Naive B cell (primary cell): Measurements from ENCODE around the gene ARL4C. TPM values are rescaled to one million over a fixed set of nuclear protein-coding genes. Genes with fewer than 3 reads are reported as not detected.
A peak's percentile ranks its signal among the peaks of the same experiment; 100 is the strongest.

Experiments
- ATAC-seq, 2 donors: fragments of 150-1000 bp; cut with Tn5 transposase; 2 replicates each; pipeline ENCODE4 v1.10.0; 2021; ENCODE audit warnings: low read depth in 2 of 2, mild to moderate bottlenecking in 2 of 2, moderate library complexity in 2 of 2
- DNase-seq: peaks from one replicate; pipeline ENCODE4 v3.0.0; 2022
- H3K27ac Mint-ChIP-seq, 6 donors: one replicate each; pipeline ENCODE4 v1.8.0; 2020 to 2022; ENCODE audit warnings: mild to moderate bottlenecking in 6 of 6, mixed read lengths in 6 of 6, moderate library complexity in 5 of 6, inconsistent platforms in 2 of 6
- H3K27me3 Mint-ChIP-seq, 3 donors: one replicate each; pipeline ENCODE4 v1.8.0; 2021 to 2022; ENCODE audit warnings: mixed read lengths in 3 of 3, mild to moderate bottlenecking in 1 of 3
- H3K36me3 Mint-ChIP-seq, 2 donors: one replicate each; pipeline ENCODE4 v1.8.0; 2020 to 2022; ENCODE audit warnings: mixed read lengths in 2 of 2, inconsistent platforms in 1 of 2, mild to moderate bottlenecking in 1 of 2
- H3K4me1 Mint-ChIP-seq, 3 donors: one replicate each; pipeline ENCODE4 v1.8.0; 2020 to 2022; ENCODE audit warnings: mixed read lengths in 3 of 3, inconsistent platforms in 1 of 3, mild to moderate bottlenecking in 1 of 3, moderate library complexity in 1 of 3
- H3K4me3 Mint-ChIP-seq, 8 donors: one replicate each; pipeline ENCODE4 v1.8.0; 2020 to 2022; ENCODE audit warnings: mild to moderate bottlenecking in 8 of 8, mixed read lengths in 8 of 8, moderate library complexity in 8 of 8, inconsistent platforms in 2 of 8
- H3K9me3 Mint-ChIP-seq, 7 donors: one replicate each; pipeline ENCODE4 v1.8.0; 2020 to 2022; ENCODE audit warnings: mixed read lengths in 7 of 7, mild to moderate bottlenecking in 5 of 7, inconsistent platforms in 2 of 7, moderate library complexity in 1 of 7
- polyA plus RNA-seq, 6 donors: library from polyadenylated mRNA; unstranded; fragments of 300-500 nt; fragmentation: Illumina TruSeq; gene quantifications; one replicate each; pipeline ENCODE4 v1.2.3, GENCODE V29; 2021; ENCODE audit warnings: low read depth in 6 of 6

The ARL4C gene
- polyA plus RNA-seq, 6 donors from 2014 or later: 18.2 to 37.1 (median 28.5) TPM

DNA sequence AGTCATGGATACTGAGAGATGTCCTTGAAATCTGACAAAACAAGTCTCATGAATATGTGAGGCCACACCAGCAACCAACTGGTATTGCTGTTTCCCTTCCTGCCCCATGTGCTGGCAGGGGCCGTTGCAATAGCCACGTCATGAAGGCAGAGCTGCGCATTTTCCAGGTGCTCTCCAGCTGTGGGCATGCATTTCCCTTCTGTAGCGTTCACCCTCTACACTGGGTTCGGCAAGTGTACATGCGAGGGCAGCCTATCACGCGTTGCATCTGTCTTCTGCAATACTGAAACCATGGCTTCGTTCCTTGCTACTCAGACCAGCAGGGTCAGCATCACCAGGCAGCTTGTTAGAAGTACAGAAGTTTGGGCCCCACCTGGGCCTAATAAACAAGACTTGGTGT lies 17.4 kb downstream of the ARL4C start:
- Mint-ChIP-seq H3K9me3 (no peaks in the 10 kb centered on the region), H3K4me1 (peaks cover 23 to 29% (median 25%) of the 10 kb centered on the region in 3 donors), H3K27ac (no peak overlapping the region), H3K4me3 (no peak overlapping the region), H3K36me3 (no peaks in the 10 kb centered on the region), H3K27me3 (peaks cover 0 to 4% (median 0%) of the 10 kb centered on the region in 3 donors)
- DNase-seq (no peak), ATAC-seq (no peak)

- peaks cover 0 to 3% (median 0%) of the 10 kb centered on the region in 7 donors for H3K9me3 Mint-ChIP-seq
- DNase-seq (no peak), ATAC-seq (no peak)
- peaks cover 0 to 4% (median 4%) of the 10 kb centered on the region in 3 donors for H3K27me3 Mint-ChIP-seq
- H3K27ac Mint-ChIP-seq: peak overlapping the region in 2 of 6 donors; percentile 30 to 54
- no peak overlapping the region for H3K4me3 Mint-ChIP-seq
- no peaks in the 10 kb centered on the region for H3K36me3 Mint-ChIP-seq
- H3K4me1 Mint-ChIP-seq: peaks cover 12 to 23% (median 14%) of the 10 kb centered on the region in 3 donors
These were observed 18.6 kb downstream of the ARL4C start for GRCh38 chr2:234478121-234478858.

DNA sequence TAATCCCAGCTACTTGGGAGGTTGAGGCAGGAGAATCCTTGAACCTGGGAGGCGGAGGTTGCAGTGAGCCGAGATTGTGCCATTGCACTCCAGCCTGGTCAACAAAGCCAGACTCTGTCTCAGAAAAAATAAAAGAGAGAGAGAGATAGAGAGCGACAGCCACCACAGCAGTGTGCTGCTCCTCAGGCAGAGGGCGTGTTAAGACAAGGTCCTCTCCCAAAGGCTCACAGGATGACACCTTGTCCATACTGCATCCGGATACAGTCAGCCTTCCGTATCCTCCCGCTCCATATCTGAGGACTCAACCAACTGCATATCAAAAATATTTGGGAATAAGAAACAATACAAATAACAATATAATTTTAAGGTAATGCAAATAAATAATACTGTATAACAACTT lies 20.1 kb downstream of the ARL4C start:
- no peak overlapping the region for H3K4me3 Mint-ChIP-seq
- no peak for DNase-seq
- no peaks in the 10 kb centered on the region for H3K36me3 Mint-ChIP-seq
- ATAC-seq: no peak
- H3K9me3 Mint-ChIP-seq: peaks cover 0 to 3% (median 0%) of the 10 kb centered on the region in 7 donors
- no peak overlapping the region for H3K27ac Mint-ChIP-seq
- peaks cover 0 to 6% (median 4%) of the 10 kb centered on the region in 3 donors for H3K27me3 Mint-ChIP-seq
- H3K4me1 Mint-ChIP-seq: peaks cover 5 to 12% (median 11%) of the 10 kb centered on the region in 3 donors

- Mint-ChIP-seq H3K27ac (no peak overlapping the region), H3K27me3 (peaks cover 0 to 6% (median 4%) of the 10 kb centered on the region in 3 donors), H3K36me3 (no peaks in the 10 kb centered on the region), H3K4me1 (peaks cover 5 to 12% (median 11%) of the 10 kb centered on the region in 3 donors), H3K9me3 (peaks cover 0 to 4% (median 0%) of the 10 kb centered on the region in 7 donors), H3K4me3 (no peak overlapping the region)
- no peak for ATAC-seq
- DNase-seq: no peak
These were observed 22.2 kb downstream of the ARL4C start for GRCh38 chr2:234474654-234475053.

DNA sequence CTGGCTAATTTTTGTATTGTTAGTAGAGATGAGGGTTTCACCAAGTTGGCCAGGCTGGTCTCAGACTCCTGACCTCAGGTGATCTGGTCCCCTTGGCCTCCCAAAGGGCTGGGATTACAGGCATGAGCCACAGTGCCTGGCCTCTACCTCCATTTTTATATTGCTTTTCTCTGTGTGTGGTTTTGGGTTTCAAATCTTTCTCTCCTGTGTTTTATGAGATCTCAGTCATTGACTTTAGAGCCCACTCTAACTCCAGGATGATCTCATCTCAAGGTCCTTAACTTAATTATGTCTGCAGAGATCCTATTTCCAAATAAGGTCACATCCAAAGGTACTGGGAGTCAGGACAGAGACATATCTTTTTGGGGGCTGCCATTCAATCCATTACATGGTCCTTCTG lies 24.7 kb downstream of the ARL4C start:
- H3K4me1 Mint-ChIP-seq: peaks cover 5 to 11% (median 6%) of the 10 kb centered on the region in 3 donors
- no peak for ATAC-seq
- peaks cover 0 to 4% (median 0%) of the 10 kb centered on the region in 7 donors for H3K9me3 Mint-ChIP-seq
- H3K36me3 Mint-ChIP-seq: no peaks in the 10 kb centered on the region
- no peak for DNase-seq
- H3K27me3 Mint-ChIP-seq: peaks cover 8 to 12% (median 10%) of the 10 kb centered on the region in 3 donors
- no peak overlapping the region for H3K4me3 Mint-ChIP-seq
- H3K27ac Mint-ChIP-seq: no peak overlapping the region

- Mint-ChIP-seq H3K27ac (no peak overlapping the region), H3K27me3 (peaks cover 8 to 17% (median 10%) of the 10 kb centered on the region in 3 donors), H3K36me3 (no peaks in the 10 kb centered on the region), H3K4me3 (no peak overlapping the region), H3K9me3 (peaks cover 0 to 4% (median 0%) of the 10 kb centered on the region in 7 donors), H3K4me1 (peaks cover 5 to 12% (median 6%) of the 10 kb centered on the region in 3 donors)
- ATAC-seq (no peak), DNase-seq (no peak)
These were observed 26.9 kb downstream of the ARL4C start for GRCh38 chr2:234469972-234470371.

DNA sequence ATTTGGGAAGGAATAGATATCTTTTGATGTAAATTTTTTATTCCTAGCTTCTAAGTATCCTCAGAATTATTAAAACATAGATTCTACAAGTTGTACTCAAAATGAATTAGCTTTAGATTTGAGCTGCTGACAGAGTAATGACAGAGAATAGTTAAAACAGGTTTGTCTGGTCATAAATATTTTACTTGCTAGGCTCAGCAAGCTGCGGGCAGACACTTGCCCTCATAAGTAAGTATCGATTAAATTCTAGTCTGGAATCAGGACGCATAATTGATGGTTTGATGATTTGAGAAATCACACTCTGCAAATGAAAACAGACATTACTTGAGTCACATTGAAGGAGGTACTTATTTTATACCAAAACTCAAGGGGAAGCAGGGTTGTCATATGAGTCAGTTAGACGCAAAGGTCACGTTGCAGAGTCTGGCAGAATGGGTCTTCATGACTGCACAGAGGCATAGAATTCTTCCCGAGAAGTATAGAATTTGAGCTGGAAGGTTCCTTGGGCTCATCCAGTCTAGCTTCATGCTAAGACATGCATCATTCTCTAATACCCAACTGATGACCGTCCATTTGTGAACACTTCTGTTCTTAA lies 27.5 kb downstream of the ARL4C start:
- no peak overlapping the region for H3K4me3 Mint-ChIP-seq
- peaks cover 0 to 4% (median 0%) of the 10 kb centered on the region in 7 donors for H3K9me3 Mint-ChIP-seq
- H3K4me1 Mint-ChIP-seq: peaks cover under 1 to 9% (median 8%) of the 10 kb centered on the region in 3 donors
- DNase-seq (no peak), ATAC-seq (no peak)
- no peak overlapping the region for H3K27ac Mint-ChIP-seq
- peaks cover 8 to 17% (median 10%) of the 10 kb centered on the region in 3 donors for H3K27me3 Mint-ChIP-seq
- no peaks in the 10 kb centered on the region for H3K36me3 Mint-ChIP-seq

- Mint-ChIP-seq H3K36me3 (no peaks in the 10 kb centered on the region), H3K4me1 (peaks cover 0 to 13% (median 3%) of the 10 kb centered on the region in 3 donors), H3K9me3 (peaks cover 0 to 2% (median 0%) of the 10 kb centered on the region in 7 donors), H3K27me3 (peaks cover 4 to 17% (median 10%) of the 10 kb centered on the region in 3 donors), H3K27ac (peak overlapping the region in 1 of 6 donors; percentile 39), H3K4me3 (no peak overlapping the region)
- ATAC-seq (no peak), DNase-seq (no peak)
These were observed 28.4 kb downstream of the ARL4C start for GRCh38 chr2:234468503-234468902.

GRCh38 chr2:234467289-234467688 lies 29.6 kb downstream of the ARL4C start:
- H3K27me3 Mint-ChIP-seq: peaks cover 4 to 15% (median 10%) of the 10 kb centered on the region in 3 donors
- H3K9me3 Mint-ChIP-seq: peaks cover 0 to 2% (median 0%) of the 10 kb centered on the region in 7 donors
- ATAC-seq: no peak
- no peaks in the 10 kb centered on the region for H3K36me3 Mint-ChIP-seq
- no peak overlapping the region for H3K27ac Mint-ChIP-seq
- peaks cover 2 to 13% (median 5%) of the 10 kb centered on the region in 3 donors for H3K4me1 Mint-ChIP-seq
- no peak overlapping the region for H3K4me3 Mint-ChIP-seq
- DNase-seq: no peak

DNA sequence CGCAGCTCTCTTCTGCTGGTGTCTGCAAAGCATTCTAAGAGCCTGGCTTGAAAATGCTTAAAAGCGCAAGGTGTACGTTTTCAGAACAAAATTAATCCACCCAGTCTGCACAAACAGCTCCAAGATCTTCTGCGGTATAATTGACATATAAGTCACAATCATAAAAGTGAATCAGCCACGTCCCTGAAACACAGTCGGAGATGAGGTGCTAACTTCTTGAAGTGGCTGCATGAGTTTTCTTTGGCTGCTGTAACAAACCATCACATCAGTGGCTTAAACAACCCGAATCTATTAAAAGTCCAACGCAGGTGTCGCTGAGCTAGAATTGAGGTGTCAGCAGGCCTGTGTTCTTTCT lies 32.6 kb downstream of the ARL4C start:
- Mint-ChIP-seq H3K4me3 (no peak overlapping the region), H3K27ac (peak overlapping the region in 1 of 6 donors; percentile 65), H3K27me3 (peaks cover 4 to 11% (median 10%) of the 10 kb centered on the region in 3 donors), H3K9me3 (no peaks in the 10 kb centered on the region), H3K36me3 (no peaks in the 10 kb centered on the region), H3K4me1 (peaks cover 17 to 19% (median 17%) of the 10 kb centered on the region in 3 donors)
- no peak for DNase-seq
- no peak for ATAC-seq

GRCh38 chr2:234463626-234464290 lies 33.1 kb downstream of the ARL4C start:
- Mint-ChIP-seq H3K36me3 (no peaks in the 10 kb centered on the region), H3K27ac (peak overlapping the region in 1 of 6 donors; percentile 39), H3K9me3 (no peaks in the 10 kb centered on the region), H3K27me3 (peaks cover 4 to 11% (median 10%) of the 10 kb centered on the region in 3 donors), H3K4me1 (peaks cover 17 to 24% (median 17%) of the 10 kb centered on the region in 3 donors), H3K4me3 (no peak overlapping the region)
- no peak for ATAC-seq
- DNase-seq: no peak

DNA sequence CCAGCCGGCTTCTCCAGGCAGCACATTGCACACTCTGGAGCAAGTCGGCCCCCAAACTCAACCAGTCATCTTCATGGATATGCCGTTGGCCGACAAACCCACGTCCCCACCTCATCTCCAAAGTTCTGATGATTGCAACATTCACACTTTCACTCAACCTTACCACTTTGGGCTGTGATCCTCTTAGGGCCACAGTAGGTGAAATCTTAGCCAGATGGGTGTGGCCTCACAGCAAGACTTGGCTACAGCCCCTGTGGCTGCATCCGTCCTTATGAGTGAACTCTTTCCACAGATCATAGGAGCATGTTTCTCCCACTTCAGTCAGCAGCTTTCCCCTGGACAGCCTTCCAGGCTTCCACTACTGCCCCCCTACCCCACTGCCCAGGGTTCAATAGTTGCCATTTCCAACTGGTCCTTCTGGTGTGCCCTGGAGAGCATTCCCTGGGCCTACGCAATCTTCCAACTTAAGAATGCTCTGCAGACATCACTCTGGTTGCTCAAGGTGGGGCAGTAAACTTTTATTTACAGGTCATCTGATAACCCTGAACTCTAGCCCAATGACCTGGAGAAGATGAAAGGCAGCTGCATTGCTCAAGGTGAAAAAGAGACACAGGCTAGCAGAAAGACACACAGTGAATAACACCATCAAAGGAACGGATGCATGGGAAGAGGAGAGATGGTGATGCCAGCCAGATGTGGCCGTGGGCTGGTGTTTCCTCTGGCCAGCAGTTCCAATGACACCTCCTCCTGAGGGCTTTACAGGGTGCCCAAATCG lies 34.5 kb downstream of the ARL4C start:
- Mint-ChIP-seq H3K27me3 (peaks cover 0 to 7% (median 0%) of the 10 kb centered on the region in 3 donors), H3K27ac (no peak overlapping the region), H3K9me3 (peaks cover 0 to 9% (median 5%) of the 10 kb centered on the region in 7 donors), H3K36me3 (no peaks in the 10 kb centered on the region), H3K4me3 (no peak overlapping the region), H3K4me1 (peaks cover 17 to 29% (median 17%) of the 10 kb centered on the region in 3 donors)
- ATAC-seq: no peak
- no peak for DNase-seq
